Hepatocyte (in vitro differentiated cells): ENCODE measurements around the gene ATP13A1. TPM values are rescaled to one million over a fixed set of nuclear protein-coding genes. Genes with fewer than 3 reads are reported as not detected.

Experiments
- DNase-seq: peaks from one replicate; pipeline ENCODE4 v3.0.0-alpha.2; 2016; ENCODE audit warnings: low spot score
- H2AFZ ChIP-seq: fragments of 200-600 bp; sonication (generic); 2 replicates; pipeline ENCODE4 v1.6.0; 2016; ENCODE audit warnings: antibody characterized with exemption, mild to moderate bottlenecking
- H3K27ac ChIP-seq: fragments of 200-600 bp; sonication (generic); 2 replicates; pipeline ENCODE4 v1.5.1; 2016; ENCODE audit warnings: mild to moderate bottlenecking
- H3K27me3 ChIP-seq: fragments of 200-600 bp; sonication (generic); 2 replicates; pipeline ENCODE4 v1.6.1; 2016
- H3K36me3 ChIP-seq: fragments of 200-600 bp; sonication (generic); replicated peaks from 2 replicates; pipeline ENCODE4 v1.5.1; 2016; ENCODE audit warnings: low read depth; ENCODE audit not compliant: insufficient read depth
- H3K4me1 ChIP-seq: fragments of 200-600 bp; sonication (generic); 2 replicates; pipeline ENCODE4 v1.5.1; 2016; ENCODE audit warnings: mild to moderate bottlenecking, moderate library complexity; ENCODE audit not compliant: insufficient read depth
- H3K4me2 ChIP-seq: fragments of 200-600 bp; sonication (generic); 2 replicates; pipeline ENCODE4 v1.6.0; 2016
- H3K4me3 ChIP-seq: fragments of 200-600 bp; sonication (generic); 2 replicates; pipeline ENCODE4 v1.5.1; 2016; ENCODE audit warnings: mild to moderate bottlenecking
- H3K79me2 ChIP-seq: fragments of 200-600 bp; sonication (generic); 2 replicates; pipeline ENCODE4 v1.6.0; 2017; ENCODE audit warnings: mild to moderate bottlenecking
- H3K9me2 ChIP-seq: fragments of 200-600 bp; sonication (generic); replicated peaks from 2 replicates; pipeline ENCODE4 v1.6.0; 2017; ENCODE audit warnings: mild to moderate bottlenecking; ENCODE audit not compliant: insufficient read depth
- H3K9me3 ChIP-seq: fragments of 200-600 bp; sonication (generic); 2 replicates; pipeline ENCODE4 v1.5.1; 2016; ENCODE audit warnings: low read depth, mild to moderate bottlenecking
- H4K20me1 ChIP-seq: fragments of 200-600 bp; sonication (generic); 2 replicates; pipeline ENCODE4 v1.6.0; 2016; ENCODE audit warnings: mild to moderate bottlenecking; ENCODE audit not compliant: insufficient read depth, poor library complexity, severe bottlenecking
- CTCF ChIP-seq: fragments of 200-600 bp; sonication (generic); IDR thresholded peaks from 2 replicates; pipeline ENCODE4 v1.5.1; 2016; ENCODE audit warnings: antibody characterized with exemption, mild to moderate bottlenecking; ENCODE audit not compliant: poor library complexity
- EZH2 ChIP-seq: fragments of 200-600 bp; sonication (generic); IDR thresholded peaks from 2 replicates; pipeline ENCODE4 v1.6.1; 2016; ENCODE audit warnings: antibody characterized with exemption, mild to moderate bottlenecking, borderline replicate concordance
- EZH2phosphoT487 ChIP-seq: fragments of 200-600 bp; sonication (generic); IDR thresholded peaks from one replicate; pipeline ENCODE4 v1.6.1; 2018; ENCODE audit warnings: antibody characterized with exemption, mild to moderate bottlenecking, low read depth, moderate library complexity; ENCODE audit not compliant: unreplicated experiment, severe bottlenecking
- WGBS: methylation state at CpG from one replicate; pipeline ENCODE4 v1.1.6; 2016; ENCODE audit warnings: low lambda C conversion rate; ENCODE audit errors: missing lambda C conversion rate; 5-methylcytosine and 5-hydroxymethylcytosine counted together
- polyA plus RNA-seq: library from polyadenylated mRNA; unstranded; fragments of >200 nt; fragmentation: Nextera tagmentation; extraction: Ambion mirVana; gene quantifications from 2 replicates; pipeline ENCODE4 v1.2.1, GENCODE V29; 2016
- total RNA-seq: library from RNA; depleted of rRNA; stranded (reverse); fragments of >200 nt; gene quantifications from 2 replicates; pipeline ENCODE4 v1.2.3, GENCODE V29; 2014

ATP13A1 gene
- total and polyA plus RNA-seq, 2 experiments from 2014 or later: 97.5 to 113 TPM

DNA sequence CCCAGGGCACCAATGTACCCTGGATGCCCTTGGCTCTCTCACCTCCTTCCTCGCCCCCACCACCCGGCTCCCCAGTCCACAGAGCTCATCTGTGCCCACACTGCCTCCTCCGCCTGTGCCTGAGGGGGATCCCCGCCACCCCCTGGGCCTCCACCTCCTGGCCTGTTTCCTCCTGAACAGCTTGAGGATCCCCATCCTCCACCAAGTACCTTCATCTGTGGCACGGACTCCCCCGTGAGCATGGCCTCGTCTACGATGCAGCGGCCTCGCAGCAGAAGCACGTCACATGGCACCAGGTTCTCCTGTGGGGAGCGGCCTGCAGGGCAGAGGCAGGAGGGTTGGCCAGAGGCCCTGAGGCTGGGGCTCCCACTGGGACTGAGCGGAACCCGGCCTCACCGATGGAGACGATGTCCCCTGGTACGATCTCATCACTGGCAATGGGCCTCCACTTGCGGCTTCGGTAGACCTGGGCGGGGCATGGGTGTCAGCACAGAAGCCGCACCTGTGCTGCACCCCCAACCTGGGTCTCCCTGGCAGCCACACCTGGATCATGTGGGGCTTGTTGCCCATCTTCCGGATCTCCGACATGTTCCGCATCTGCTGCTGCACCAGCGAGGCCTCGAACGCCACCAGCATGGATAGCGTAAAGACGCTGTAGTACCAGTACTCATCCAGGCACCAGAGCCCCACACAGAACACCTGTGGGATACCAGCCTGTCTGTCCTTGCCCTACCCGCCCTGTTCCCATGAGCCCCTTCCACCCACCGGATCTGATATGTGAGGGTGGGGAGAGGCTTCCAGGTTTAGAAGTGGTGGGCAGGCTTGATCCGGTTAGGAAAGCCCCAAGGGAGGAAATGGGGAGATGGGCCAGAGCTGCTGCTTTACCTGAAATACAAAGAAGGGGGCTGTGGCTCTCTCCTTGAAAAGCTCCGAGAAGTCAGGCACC, 6.8 kb downstream of the ATP13A1 start:
- TF ChIP-seq CTCF (no peak), EZH2phosphoT487 (no peak), EZH2 (no peak)
- H3K36me3 ChIP-seq: no peaks in the 10 kb centered on the region
- H3K4me3 ChIP-seq: no peak overlapping the region
- H3K79me2 ChIP-seq: peaks cover 21% of the 10 kb centered on the region
- no peaks in the 10 kb centered on the region for H3K4me1 ChIP-seq
- no peaks in the 10 kb centered on the region for H3K9me2 ChIP-seq
- no peak overlapping the region for H2AFZ ChIP-seq
- DNase-seq: no peak
- WGBS: 96% methylated on average over 31 of the region's 33 CpGs
- H4K20me1 ChIP-seq: peaks cover 5% of the 10 kb centered on the region
- no peak overlapping the region for H3K27ac ChIP-seq
- no peak overlapping the region for H3K4me2 ChIP-seq
- H3K27me3 ChIP-seq: no peaks in the 10 kb centered on the region
- no peaks in the 10 kb centered on the region for H3K9me3 ChIP-seq

DNA sequence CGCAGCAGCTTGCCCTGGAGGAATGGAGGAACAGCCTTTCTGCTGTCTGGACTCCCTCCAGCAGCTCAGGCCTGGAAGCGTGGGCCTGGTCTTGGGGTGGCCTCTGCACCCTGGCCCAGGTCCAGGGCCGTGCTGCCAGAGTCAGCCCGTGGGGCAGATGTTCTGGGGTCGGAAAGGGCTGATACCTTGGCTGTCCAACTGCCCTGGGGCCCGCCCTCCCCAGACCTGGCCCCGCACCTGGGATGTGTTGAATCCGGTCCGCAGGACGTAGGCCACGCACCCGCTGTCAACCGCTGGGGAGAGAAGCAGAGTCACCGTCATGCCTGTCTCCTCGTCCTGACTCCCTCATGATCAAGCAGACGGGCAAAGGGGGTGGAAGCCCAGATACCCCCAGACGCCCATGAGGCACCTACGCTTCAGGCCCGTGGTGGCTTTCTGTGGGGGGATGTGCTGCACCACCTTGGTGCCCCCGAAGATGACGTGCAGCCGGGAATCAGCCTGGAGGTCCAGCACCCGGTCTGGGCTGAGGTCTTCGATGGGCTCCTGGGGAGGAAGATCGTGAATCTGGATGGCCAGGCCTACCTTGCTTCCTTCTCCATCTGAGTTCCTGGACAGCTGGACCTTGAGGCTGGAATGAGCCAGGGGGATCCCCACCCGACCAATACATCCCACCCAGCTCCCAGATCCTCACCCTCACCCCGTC, 7.7 kb downstream of the ATP13A1 start:
- H3K4me2 ChIP-seq: no peak overlapping the region
- no peak overlapping the region for H2AFZ ChIP-seq
- H3K27me3 ChIP-seq: no peaks in the 10 kb centered on the region
- H3K9me2 ChIP-seq: no peaks in the 10 kb centered on the region
- no peaks in the 10 kb centered on the region for H3K9me3 ChIP-seq
- H3K27ac ChIP-seq: no peak overlapping the region
- H3K36me3 ChIP-seq: no peaks in the 10 kb centered on the region
- no peak overlapping the region for H3K4me3 ChIP-seq
- WGBS: 98% methylated on average over 27 of the region's 27 CpGs
- H3K79me2 ChIP-seq: peaks cover 12% of the 10 kb centered on the region
- no peak for DNase-seq
- no peaks in the 10 kb centered on the region for H3K4me1 ChIP-seq
- no peak for TF ChIP-seq EZH2
- H4K20me1 ChIP-seq: no peaks in the 10 kb centered on the region

- H3K9me2 ChIP-seq: no peaks in the 10 kb centered on the region
- DNase-seq: no peak
These were observed 8.4 kb downstream of the ATP13A1 start for GRCh38 chr19:19655051-19655594.

More at GRCh38 chr19:19655051-19655594, 8.4 kb downstream of the ATP13A1 start:
- Histone ChIP-seq H3K27me3 (no peaks in the 10 kb centered on the region), H3K9me3 (no peaks in the 10 kb centered on the region), H4K20me1 (no peaks in the 10 kb centered on the region), H3K4me2 (no peak overlapping the region), H3K4me3 (no peak overlapping the region), H2AFZ (no peak overlapping the region), H3K27ac (no peak overlapping the region), H3K36me3 (no peaks in the 10 kb centered on the region), H3K79me2 (peaks cover 7% of the 10 kb centered on the region), H3K4me1 (no peaks in the 10 kb centered on the region)
- WGBS: 95% methylated on average over 20 of the region's 22 CpGs
- TF ChIP-seq EZH2 (no peak), CTCF (no peak), EZH2phosphoT487 (no peak)
